Esophagus mucosa (tissue), 1 donor: ENCODE data around the gene CKLF. TPM values are rescaled to one million over a fixed set of nuclear protein-coding genes. Genes with fewer than 3 reads are reported as not detected.
"Not testable (repeated sequence)": the region's sequence is repeated elsewhere in the genome, so short reads cannot be mapped to it uniquely, and the experiment has no call there.

ENCODE experiments used
- ATAC-seq: fragments of 200-7000 bp; cut with Tn5 transposase; one replicate; pipeline ENCODE4 v1.9.1; 2020
- total RNA-seq: library from RNA; stranded (reverse); gene quantifications from one replicate; pipeline ENCODE4 v1.2.4, GENCODE V29; 2023
- donor health status: DM: yes; HTN: yes; CAD: no.

Gene CKLF
- total RNA-seq, 1 donor from 2014 or later = 14.2 TPM

DNA sequence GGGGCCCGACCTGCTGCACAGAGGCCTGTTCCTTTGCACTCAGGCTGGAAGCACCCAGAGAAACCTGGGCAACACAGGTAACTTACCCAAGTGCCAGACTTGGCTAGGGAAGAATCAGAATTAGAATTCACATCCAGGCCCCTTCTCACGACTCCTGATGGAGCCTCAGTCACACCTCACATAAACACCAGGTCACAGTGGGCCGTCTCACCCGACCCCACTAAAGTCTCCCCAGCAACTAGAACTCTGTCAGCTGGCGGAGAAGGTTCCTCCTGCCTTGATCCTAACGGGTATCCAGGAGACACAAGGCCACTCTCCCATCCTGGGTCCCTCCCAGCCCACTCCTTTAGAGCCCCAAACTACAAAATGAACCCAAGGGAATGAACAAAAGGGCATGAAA, 8.8 kb upstream of the CKLF start:
- ATAC-seq = no peak

DNA sequence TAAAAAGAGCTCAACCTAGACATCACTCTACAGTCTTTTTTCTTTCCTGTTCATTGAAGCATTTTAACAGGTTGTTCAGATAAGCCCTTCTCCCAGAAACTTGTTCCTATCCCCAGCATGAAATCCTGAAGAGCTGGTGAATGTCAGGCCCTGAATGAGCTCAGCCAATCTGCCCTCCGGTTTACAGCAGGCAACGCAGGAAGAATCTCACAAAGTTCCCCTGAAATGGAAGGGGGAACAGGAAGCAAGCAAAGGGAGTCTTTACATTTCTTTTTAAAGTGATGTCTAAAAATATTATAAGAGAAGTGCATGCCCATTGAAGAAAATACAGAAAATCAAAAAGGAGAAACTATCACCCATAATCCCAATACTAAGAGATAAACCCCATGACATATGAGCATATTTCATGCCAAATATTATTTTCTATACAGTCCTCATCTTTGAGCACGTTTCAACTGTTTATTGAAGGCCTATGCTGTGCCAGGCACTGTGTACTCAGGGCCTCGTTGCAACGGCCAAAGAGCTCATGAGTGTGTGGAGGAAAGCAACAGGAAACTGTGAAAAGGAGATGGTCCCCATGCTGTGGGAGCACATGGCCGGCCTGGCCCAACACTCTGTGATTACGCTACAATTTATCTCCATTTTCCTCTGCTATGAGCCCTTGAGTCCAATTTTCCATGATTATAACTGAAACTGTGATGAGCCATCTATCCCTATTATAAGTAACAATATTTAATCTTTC, 8.2 kb upstream of the CKLF start:
- ATAC-seq = no peak

DNA sequence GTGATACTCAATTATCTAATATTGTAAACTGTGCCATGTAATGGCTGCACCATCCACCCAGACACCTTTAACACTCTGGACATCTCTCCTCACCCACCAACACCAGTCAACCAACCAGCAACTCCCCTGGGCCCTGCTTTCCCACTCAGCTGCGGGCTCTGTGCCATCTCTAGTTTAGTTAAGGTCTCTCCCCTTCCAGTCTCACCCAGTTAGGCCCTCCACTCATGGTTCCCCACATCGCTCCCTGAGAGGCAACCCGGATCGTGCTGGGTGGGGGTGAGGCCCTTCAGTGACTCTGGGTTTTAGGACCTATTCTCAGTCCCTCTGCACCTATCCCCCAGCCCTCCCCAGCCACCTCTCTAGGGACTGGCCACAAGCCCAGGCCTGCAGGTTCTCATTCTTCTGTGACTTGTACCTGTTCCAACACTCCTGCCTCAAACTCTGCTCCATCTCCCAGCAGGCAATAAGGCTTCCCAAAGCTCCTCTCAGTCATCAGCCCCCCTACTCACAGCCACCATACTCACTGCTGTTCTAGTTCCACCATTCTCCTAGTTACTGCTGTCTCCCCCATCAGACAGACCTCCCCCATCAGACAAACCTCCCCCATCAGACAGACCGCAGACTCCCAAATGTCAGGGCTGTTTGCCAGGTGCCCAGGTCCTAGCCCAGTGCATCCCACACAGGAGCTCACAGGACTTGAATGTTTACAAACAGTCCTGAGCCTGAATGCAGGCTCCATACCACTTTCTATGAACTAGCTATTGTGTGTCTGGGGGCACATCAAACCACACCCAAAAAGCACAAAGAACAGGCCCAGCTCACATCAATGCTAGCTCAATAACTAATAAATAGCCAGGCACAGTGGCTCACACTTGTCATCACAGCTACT, 5.0 kb upstream of the CKLF start:
- ATAC-seq = no peak

DNA sequence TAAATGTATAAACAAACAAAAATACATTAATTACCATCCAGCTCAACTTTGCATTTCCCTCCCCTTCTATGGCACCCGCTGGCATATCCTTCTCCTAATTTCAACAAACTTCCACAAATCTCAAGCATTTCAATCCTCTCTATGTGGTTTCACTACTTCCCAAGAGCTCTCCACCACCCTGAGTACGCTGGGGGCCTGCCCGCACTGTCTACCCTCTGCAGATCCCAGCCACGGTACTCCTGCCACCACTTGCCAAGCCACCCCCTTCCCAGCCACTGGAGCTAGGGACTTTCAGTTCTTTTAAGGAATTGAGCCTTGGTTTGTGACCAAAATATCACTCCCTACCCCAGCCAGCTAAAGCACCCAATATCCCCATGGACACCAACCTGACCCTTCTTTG, 4.3 kb upstream of the CKLF start:
- no peak for ATAC-seq

DNA sequence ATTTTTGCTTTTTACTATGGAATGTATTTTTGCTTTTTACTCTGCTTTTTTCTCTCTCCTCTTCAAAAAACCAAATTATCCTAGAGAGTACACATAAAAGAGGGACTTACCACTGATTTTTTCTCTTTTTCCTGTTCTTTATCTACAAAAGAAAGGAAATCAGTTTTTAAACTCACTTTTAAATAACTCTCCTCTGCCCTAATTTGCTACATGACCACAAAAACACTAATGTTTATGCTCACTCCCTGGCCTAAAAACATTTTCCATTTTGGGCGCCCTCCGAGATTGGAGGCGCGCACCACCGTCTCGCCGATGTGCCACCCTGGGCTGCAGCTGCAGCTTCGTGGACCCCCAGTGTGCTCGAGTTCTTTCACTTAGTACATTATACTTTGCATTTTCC, 3.5 kb upstream of the CKLF start:
- ATAC-seq = no peak

DNA sequence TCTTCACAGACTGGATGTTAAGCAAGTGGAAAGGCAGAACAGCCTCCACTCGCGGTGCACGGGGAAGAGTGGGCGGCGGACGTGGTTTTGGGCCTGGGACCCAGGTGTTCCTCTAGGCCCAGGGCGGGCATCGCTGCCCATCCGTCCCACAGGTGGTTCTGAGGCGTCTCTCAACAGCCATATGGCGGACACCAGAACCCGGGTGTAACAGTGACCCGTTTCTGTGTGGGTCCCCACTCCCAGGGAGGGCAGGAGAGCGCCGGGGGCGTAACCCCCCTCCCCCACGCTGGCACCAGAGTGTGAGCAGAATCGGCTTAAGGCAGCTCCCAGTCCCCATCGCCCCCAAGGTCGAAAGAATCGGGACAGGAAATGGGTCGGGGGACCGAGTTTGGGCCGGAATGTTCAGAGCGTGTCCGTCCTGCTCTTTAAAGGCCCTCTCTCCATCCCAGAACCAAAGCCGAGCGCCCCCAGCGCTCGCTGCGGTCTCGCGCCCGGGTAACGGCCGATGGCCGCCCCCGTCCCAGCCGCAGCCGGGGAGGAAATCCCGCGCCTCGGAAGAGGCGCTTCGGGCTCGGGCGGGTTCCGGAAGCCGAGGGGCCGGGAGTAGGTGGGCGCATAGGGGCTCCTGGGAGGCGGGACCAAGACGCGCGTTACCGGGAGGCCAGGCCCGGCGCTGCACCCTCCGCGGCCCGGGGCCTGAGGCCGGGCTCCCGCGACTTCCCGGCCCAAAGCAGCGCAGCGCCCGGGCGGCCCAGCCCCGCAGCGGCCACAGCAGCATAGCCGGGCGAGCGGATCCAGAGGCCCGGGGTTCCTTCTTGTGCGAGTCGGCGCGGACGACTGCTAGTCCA, 2.9 kb upstream of the CKLF start, which contains the start of gene TK2:
Gene TK2, minus strand, starts transcription at position 839 of the 848 bp plus-strand sequence. Its CDS starts 61 bp downstream, at position 778.
- peak; percentile 46 for ATAC-seq

DNA sequence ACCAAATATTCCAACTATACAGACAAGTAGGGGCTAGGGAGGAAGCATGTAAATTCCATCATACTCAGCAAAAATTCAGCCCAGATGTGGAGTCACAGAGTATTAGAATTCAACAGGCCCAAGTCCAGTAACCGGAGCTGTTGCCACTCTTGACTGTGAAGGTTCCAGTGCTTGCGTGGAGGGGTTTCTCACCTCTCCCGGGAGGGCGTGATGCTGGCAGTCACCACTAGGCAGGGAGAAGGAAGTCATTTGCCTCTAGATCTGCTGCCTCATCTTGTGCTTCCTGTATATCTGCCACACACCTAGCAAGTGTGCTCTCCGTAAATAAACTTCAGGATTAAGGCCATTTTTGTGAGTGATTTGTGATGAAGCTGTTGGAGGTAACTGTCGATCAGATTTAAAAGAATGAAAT, 1.0 kb upstream of the CKLF start:
- peak; percentile 31 for ATAC-seq

DNA sequence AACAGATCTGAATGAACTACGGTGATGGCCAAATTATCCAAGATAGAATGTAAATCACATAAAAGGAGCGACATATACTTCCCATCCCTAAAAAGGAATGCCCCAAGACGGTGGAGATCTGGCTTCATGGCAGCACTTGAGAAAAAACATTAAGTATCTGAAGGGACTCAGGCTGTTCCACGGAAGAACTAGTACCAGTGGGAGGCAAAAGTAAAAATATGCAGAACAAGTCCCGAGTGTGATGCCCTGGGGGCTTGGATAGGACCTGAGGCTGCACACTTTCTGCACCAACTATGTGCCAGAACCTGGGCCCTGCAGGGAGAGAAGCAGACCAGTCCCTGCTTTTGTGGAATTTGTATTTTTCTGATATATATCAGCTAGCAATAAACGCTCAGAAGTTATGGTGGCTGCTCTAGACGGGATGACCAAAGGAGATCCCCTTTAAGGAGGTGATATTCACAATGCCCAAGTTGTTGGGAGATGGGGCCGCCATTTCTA, 539 bp upstream of the CKLF start:
- ATAC-seq = no peak

DNA sequence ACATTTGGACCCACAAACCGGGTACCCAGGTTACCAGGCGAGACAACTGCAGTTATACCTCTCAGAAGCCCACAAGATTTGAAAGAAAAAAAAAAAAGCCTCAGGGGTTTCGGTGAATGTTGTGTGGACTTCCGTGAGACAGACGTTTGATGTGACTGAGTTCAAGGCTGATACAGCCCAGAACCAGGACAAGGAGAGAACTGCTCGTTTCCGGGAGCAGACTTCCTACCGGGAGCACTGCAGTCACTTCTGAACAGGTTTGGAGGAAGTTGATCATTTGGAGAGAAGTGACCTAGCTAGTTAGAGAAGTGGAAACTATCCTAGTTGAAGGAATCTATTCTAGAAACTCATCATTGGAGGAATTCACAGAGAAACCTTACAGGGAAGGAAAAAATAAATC, 847 bp downstream of the CKLF start:
- no peak for ATAC-seq

DNA sequence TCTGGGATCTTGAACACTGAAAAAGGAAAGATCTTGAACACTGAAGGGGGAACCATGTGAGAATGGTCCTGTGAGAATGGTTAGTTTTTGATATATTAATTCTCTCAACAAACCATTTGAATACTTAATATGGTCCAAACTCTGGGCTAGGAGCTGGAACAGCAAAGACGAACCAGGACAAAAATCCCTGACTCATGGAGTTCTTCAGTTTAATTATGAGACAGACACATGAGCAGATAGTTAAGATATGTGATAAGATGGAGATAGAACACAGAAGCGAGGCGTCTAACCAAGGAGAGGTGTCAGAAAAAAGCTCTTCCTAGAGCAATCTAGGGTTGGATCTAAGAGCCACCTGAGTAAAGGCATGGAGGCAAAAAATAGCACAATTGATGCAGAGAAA, 1.6 kb downstream of the CKLF start:
- no peak for ATAC-seq

DNA sequence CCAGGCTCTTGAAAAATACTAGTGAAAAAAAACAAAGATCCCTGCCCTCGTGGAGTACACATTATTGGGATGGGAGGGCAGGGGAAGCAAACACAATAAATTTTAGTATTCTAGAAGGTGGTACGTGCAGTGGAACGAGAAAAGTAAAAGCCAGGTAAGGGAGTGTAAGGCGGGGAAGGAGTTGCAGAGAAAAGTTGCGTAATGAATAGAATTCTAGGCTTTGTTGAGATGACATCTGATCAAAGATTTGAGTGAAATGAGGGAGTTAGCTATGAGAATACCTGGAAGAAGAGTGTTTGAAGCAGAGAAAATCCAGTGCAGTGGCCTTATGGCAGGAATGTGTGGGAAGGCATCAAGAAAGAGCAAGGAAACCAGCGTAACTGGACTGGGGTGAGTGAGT, 2.1 kb downstream of the CKLF start:
- ATAC-seq = no peak

DNA sequence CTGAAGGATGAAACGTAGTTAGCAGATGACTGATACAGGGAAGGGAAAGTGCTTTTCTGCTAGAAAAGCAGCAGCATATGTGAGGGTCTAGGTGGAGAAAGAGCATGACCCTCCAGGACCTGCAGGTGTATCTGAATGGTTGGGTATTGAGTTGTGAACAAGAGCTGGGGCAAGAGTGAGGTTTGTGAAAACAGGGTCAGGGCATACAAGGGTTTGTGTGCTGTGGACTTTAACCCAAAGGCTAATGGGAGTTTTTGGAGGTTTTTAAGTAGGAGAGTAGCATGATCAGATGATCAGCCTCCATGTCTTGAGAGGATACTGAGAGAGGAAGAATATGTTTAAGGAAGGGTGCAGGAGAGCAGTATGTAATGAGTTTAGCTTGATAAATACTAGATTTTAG, 7.7 kb downstream of the CKLF start:
- no peak for ATAC-seq

DNA sequence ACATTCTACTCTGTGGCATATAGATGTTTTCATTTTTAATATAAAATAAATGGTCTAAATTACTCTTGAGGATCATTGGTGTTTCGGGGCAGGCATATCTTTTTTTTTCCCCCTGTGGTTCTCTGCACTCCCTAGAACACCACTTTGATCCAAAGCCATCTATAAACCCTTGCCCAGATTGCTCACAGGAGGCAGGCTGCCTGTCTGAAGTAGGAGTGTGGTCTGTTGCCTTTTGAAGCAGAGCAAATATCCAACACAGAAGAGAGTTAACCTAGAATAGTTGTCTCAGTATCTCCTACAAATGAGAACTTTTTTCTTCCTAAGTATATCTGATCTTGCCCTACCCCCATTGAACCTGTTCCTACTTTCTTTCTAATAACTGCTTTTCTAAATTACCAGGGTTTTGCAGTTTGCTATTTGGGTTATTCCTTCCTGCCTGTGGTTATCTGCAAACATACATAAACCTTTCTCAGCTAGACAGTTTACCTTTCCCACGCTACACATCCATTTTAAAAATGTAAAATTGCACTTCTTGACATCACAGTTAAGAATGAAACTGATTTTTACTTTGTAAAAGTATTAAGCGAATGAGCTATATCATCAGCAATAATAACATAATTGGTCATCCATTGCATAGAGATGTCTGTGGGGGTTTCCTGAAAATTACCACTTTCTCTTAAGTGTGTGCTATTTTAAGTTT, 9.2 kb downstream of the CKLF start:
- ATAC-seq = no peak

DNA sequence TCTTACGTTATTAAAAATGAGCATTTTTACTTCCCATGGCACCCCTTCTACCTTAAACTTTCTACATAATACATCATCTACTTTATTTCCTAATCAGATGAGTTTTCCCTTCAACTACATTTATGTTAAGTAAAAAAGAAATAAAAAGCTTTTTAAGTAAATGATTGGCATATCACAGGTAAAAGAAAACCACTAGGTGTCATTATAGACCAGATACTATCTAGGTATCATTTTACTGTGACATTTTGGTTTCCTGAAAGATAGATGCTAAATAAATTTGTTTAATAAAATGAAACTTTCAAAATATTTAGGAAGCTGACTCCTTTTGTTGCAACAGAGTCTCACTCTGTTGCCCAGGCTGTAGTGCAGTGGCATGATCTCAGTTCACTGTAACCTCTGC, 10.0 kb downstream of the CKLF start:
- ATAC-seq = no peak

DNA sequence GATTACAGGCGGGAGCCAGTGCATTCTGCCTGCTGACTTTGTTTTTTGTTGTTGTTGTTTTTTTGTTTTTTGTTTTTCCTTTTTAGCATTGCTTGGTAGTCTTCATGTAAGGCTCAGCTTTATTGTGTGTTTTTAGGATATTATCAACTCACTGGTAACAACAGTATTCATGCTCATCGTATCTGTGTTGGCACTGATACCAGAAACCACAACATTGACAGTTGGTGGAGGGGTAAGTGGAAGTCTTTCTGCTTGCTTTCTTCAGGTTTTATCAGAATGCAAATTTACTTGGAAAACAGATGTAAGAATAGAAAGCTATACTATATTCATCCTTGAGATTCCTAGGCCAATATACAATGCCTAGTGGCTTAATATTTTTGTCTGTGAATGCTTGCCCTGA, 10.6 kb downstream of the CKLF start:
- no peak for ATAC-seq

DNA sequence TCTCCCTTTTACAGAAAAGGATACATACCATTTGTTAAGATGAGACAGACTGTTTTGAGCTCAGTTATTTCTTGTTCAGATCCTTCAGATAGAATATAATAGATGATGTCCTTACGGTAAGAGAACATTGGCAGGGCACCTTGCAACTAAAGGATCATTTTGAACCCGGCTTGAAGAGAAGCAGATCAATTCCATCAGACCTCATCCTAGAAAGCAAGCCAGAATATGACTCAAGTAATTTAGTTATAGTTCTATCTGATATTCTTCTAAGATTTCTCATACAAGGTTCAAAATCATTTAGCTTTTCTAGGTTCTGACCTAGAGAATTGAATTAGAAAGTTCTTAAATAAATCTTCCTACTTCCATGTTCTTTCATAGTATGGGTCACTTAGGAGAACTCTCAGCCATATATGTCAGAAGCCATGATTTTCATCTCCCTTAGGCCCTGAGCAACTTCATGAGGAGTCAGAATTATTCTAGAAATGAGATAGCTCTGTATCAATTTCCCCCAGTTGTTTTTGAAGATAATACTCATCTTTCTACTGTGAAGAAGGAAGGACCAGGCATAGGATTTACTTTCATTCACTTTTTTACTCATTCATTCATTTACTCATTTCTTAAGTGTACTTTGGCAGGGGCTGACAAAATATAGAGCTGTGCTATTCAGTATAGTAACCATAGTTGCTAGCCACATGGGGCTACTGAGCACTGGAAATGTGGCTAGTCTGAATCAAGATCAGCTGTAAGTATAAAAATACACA, 11.4 kb downstream of the CKLF start:
- ATAC-seq = no peak

DNA sequence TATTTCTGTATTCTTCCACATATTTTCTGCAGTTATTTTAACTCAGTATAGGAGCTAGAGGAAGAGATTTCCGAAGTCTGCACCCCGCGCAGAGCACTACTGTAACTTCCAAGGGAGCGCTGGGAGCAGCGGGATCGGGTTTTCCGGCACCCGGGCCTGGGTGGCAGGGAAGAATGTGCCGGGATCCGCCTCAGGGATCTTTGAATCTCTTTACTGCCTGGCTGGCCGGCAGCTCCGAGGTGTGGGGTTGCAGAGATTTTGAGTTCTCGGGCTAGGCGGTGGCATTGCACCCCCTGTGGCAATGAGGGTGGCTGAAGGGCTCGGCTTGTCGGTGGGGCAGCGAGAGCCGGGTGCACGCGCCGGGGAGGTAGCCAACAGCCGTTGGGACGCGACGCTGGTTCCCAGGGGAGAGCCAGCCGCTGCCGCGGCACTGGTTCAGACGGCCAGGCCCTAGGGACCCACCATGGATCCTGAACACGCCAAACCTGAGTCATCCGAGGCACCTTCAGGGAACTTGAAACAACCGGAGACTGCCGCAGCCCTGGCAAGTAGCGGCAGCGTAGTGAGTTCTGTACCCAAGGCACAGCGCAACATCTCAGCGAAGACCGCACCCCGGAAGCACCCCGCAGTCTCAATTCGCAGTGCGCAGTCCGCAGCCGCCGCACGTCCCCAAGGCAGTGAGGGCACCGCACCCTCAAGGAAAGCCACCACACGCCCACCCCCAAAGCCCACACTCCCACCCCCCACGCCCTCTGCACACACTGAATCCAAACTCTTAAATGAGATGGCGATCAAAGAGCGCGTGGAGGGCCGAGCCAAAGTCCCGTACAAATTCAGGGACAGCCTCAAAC, 13.9 kb downstream of the CKLF start, which contains the start of gene CMTM1:
Gene CMTM1, plus strand, starts transcription at position 389 of the 851 bp plus-strand sequence. Its CDS starts 75 bp downstream, at position 464.
- ATAC-seq = peak; percentile 13

DNA sequence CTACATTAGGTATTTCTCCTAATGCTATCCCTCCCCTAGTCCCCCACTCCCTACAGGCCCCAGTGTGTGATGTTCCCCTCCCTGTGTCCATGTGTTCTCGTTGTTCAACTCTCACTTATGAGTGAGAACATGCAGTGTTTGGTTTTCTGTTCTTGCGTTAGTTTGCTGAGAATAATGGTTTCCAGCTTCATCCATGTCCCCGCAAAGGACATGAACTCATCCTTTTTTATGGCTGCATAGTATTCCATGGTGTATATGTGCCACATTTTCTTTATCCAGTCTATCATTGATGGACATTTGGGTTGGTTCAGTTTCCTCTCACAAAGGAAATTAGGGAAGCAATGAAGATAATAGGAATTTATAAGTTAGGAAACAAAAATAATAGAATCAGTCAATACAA, 14.9 kb downstream of the CKLF start:
- not testable (repeated sequence) for ATAC-seq

DNA sequence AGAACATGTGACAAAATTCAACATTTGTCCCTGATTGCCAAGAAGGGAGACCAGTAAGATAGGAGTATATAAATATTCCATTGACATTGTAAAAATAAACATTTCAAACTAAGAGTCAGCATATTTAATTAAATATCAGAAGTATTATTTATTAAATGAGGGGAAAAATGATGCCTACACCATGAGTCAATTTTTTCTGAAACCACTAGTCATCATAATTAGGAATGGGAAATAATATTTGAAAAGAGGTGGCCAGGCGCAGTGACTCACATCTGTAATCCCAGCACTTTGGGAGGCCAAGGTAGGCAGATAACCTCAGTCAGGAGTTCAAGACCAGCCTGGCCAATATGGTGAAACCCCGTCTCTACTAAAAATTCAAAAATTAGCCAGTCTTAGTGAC, 16.0 kb downstream of the CKLF start:
- ATAC-seq = no peak

DNA sequence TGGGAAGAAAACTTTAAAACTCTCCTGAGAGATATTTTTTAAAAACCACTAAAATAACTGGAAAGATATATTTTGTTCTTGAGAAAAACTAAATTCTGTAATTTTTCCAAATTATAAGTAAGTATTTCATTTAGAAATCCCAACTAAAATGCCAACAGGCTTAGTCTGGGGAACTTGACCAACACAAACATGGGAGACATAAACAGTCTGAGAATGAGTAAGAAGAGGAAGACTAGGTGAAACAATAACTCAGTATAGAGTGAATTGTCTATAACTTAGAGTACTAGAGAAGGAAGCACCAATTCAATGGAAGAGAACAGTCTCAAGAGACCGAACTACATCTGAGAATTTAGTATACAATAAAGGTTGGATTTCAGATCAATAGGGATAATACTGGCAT, 16.8 kb downstream of the CKLF start:
- no peak for ATAC-seq
